A549 (cell line): ENCODE data around the gene TMIGD3. TPM values are rescaled to one million over a fixed set of nuclear protein-coding genes. Genes with fewer than 3 reads are reported as not detected.

Source experiments
- ATAC-seq, 2 experiments: fragments of 200-7000 bp in 1 of 2; fragments of >200 bp in 1 of 2; cut with Nextera tagmentation in 1 of 2; cut with Tn5 transposase in 1 of 2; 3 replicates each; pipeline versions ENCODE4 v1.8.0 to v1.9.1; 2018 to 2020; ENCODE audit warnings: mild to moderate bottlenecking in 1 of 2, moderate library complexity in 1 of 2
- CTCF ChIA-PET: fragments of 300-600 bp; sonication (Branson Sonifier 250); formaldehyde crosslinking; extraction: SDS; loops from one replicate; lab custom pipeline; 2021; ENCODE audit warnings: antibody characterized with exemption, inconsistent platforms; lab: Yijun Ruan, JAX
- POLR2A ChIA-PET: fragments of 350-600 bp; formaldehyde crosslinking; extraction: SDS; loops from one replicate; lab custom pipeline; 2021; ENCODE audit warnings: antibody characterized with exemption, inconsistent platforms; lab: Yijun Ruan, JAX
- DNase-seq, 2 experiments: peaks; one replicate each; pipeline versions ENCODE4 v3.0.0 to v3.0.0-alpha.2; 2011 to 2016; ENCODE audit warnings: low read depth in 1 of 2, low spot score in 1 of 2
- FAIRE-seq: peaks from 2 replicates; lab custom pipeline; 2011; peaks lifted over from hg19 to GRCh38; lab: Jason Lieb, UNC
- H3K27ac ChIP-seq, 2 experiments: fragments of >200 bp; sonication (Bioruptor Twin); formaldehyde crosslinking; 3 replicates each; pipeline ENCODE4 v1.5.1; 2016 to 2017
- H3K4me1 ChIP-seq: fragments of >200 bp; sonication (Bioruptor Twin); formaldehyde crosslinking; 3 replicates; pipeline ENCODE4 v1.6.1; 2016
- H3K4me2 ChIP-seq: fragments of >200 bp; sonication (Bioruptor Twin); formaldehyde crosslinking; 3 replicates; pipeline ENCODE4 v1.6.1; 2016
- H3K4me3 ChIP-seq: fragments of >200 bp; sonication (Bioruptor Twin); formaldehyde crosslinking; 3 replicates; pipeline ENCODE4 v1.5.1; 2016
- H3K9me3 ChIP-seq: fragments of >200 bp; sonication (Bioruptor Twin); formaldehyde crosslinking; 3 replicates; pipeline ENCODE4 v1.6.1; 2016
- CBX2 ChIP-seq: fragments of 200-600 bp; sonication (generic); IDR thresholded peaks from 2 replicates; pipeline ENCODE4 v1.6.1; 2016; ENCODE audit warnings: low read depth, mild to moderate bottlenecking, borderline replicate concordance
- CBX8 ChIP-seq: fragments of 200-600 bp; sonication (generic); IDR thresholded peaks from 2 replicates; pipeline ENCODE4 v1.6.1; 2016
- CEBPB ChIP-seq, 2 experiments: fragments of >200 bp in 1 of 2; sonication (Bioruptor Twin) in 1 of 2; formaldehyde crosslinking in 1 of 2; IDR thresholded peaks; 2 replicates each; pipeline ENCODE4 v1.6.1; 2012 to 2016
- EHMT2 ChIP-seq: fragments of 200-600 bp; sonication (generic); IDR thresholded peaks from 2 replicates; pipeline ENCODE4 v1.6.1; 2016; ENCODE audit warnings: antibody characterized with exemption, low read depth, mild to moderate bottlenecking, moderate library complexity
- GATA3 ChIP-seq: IDR thresholded peaks from 2 replicates; pipeline ENCODE4 v1.6.1; 2012; ENCODE audit warnings: borderline replicate concordance
- HOXB5 ChIP-seq: fragments of 250-450 bp; sonication (Bioruptor Pico); IDR thresholded peaks from 2 replicates; pipeline ENCODE4 v1.5.0; 2020; ENCODE audit warnings: mild to moderate bottlenecking, moderate library complexity
- JUN ChIP-seq, 2 experiments: fragments of >200 bp; sonication (Bioruptor Twin); formaldehyde crosslinking; IDR thresholded peaks; 2 replicates in 1 of 2; 3 replicates in 1 of 2; pipeline ENCODE4 v1.6.1; 2016 to 2017
- JUNB ChIP-seq: fragments of >200 bp; sonication (Bioruptor Twin); formaldehyde crosslinking; IDR thresholded peaks from 2 replicates; pipeline ENCODE4 v1.6.1; 2016
- MYC ChIP-seq: IDR thresholded peaks from 2 replicates; pipeline ENCODE4 v1.6.1; 2012; ENCODE audit warnings: mild to moderate bottlenecking, inconsistent platforms, low read length, improper control_type of control experiment, borderline replicate concordance
- NPAS2 ChIP-seq: fragments of 250-450 bp; sonication (Bioruptor Pico); IDR thresholded peaks from 2 replicates; pipeline ENCODE4 v1.8.0; 2022; ENCODE audit warnings: mild to moderate bottlenecking, moderate library complexity, borderline replicate concordance
- PHF8 ChIP-seq: fragments of 200-600 bp; sonication (generic); IDR thresholded peaks from 2 replicates; pipeline ENCODE4 v1.6.1; 2016; ENCODE audit warnings: low read depth, mild to moderate bottlenecking, antibody characterized with exemption, moderate library complexity, borderline replicate concordance
- POLR2AphosphoS2 ChIP-seq: conservative IDR thresholded peaks from 2 replicates; pipeline ENCODE4 v1.6.1; 2012; ENCODE audit warnings: low read length, improper control_type of control experiment, inconsistent platforms
- RAD21 ChIP-seq, 2 experiments: fragments of >200 bp in 1 of 2; sonication (Bioruptor Twin) in 1 of 2; formaldehyde crosslinking in 1 of 2; IDR thresholded peaks in 1 of 2; conservative IDR thresholded peaks in 1 of 2; 2 replicates in 1 of 2; 3 replicates in 1 of 2; pipeline ENCODE4 v1.6.1; 2012 to 2018; ENCODE audit warnings: inconsistent platforms in 1 of 2
- RARB ChIP-seq: fragments of 250-450 bp; sonication (Bioruptor Pico); IDR thresholded peaks from 2 replicates; pipeline ENCODE4 v1.8.0; 2021; ENCODE audit warnings: mild to moderate bottlenecking, moderate library complexity
- RFX5 ChIP-seq: fragments of 450-650 bp; IDR thresholded peaks from 2 replicates; pipeline ENCODE4 v1.7.1; 2014; ENCODE audit warnings: antibody characterized with exemption, mild to moderate bottlenecking, moderate library complexity
- RNF2 ChIP-seq: fragments of 200-600 bp; sonication (generic); IDR thresholded peaks from 2 replicates; pipeline ENCODE4 v1.6.1; 2016; ENCODE audit warnings: low read depth, mild to moderate bottlenecking, antibody characterized with exemption, moderate library complexity, borderline replicate concordance
- ZC3H11A ChIP-seq: fragments of 450-650 bp; IDR thresholded peaks from 2 replicates; pipeline ENCODE4 v1.6.1; 2014; ENCODE audit warnings: antibody characterized with exemption, mild to moderate bottlenecking
- ZFP36 ChIP-seq: fragments of 450-650 bp; IDR thresholded peaks from 2 replicates; pipeline ENCODE4 v1.6.1; 2014; ENCODE audit warnings: borderline replicate concordance; ENCODE audit not compliant: partially characterized antibody
- WGBS: methylation state at CpG from one replicate; pipeline ENCODE4 v1.1.6; 2017; ENCODE audit errors: missing lambda C conversion rate; 5-methylcytosine and 5-hydroxymethylcytosine counted together
- polyA plus RNA-seq, 4 experiments: library from polyadenylated mRNA; depleted of rRNA in 3 of 4; stranded (reverse); fragments of >200 nt; fragmentation: RNase III in 1 of 4; extraction: RNeasy Plus Mini Kit Qiagen cat#74134 plus additional on column Dnase treatment in 1 of 4; gene quantifications; 2 replicates in 3 of 4; 3 replicates in 1 of 4; pipeline ENCODE4 v1.2.3, GENCODE V29; 2011 to 2017
- TF ChIP-seq, protein P1 (sequence below): IDR thresholded peaks from 2 replicates; pipeline ENCODE4 v1.6.1; 2012; ENCODE audit warnings: low read depth, borderline replicate concordance
- TF ChIP-seq, protein P2 (sequence below): fragments of 450-650 bp; IDR thresholded peaks from 2 replicates; pipeline ENCODE4 v1.6.1; 2014; ENCODE audit warnings: antibody characterized with exemption
- TF ChIP-seq, protein P3 (sequence below): fragments of 250-450 bp; sonication (Bioruptor Pico); IDR thresholded peaks from 2 replicates; pipeline ENCODE4 v1.5.0; 2020; ENCODE audit warnings: low read depth, mild to moderate bottlenecking, moderate library complexity
- TF ChIP-seq, protein P4 (sequence below): fragments of 250-450 bp; sonication (Bioruptor Pico); IDR thresholded peaks from 2 replicates; pipeline ENCODE4 v1.5.0; 2021; ENCODE audit warnings: mild to moderate bottlenecking, moderate library complexity, borderline replicate concordance
- TF ChIP-seq, protein P5 (sequence below): IDR thresholded peaks from 2 replicates; pipeline ENCODE4 v1.6.1; 2012
- TF ChIP-seq, protein P6 (sequence below): IDR thresholded peaks from 2 replicates; pipeline ENCODE4 v1.6.1; 2012
- TF ChIP-seq, protein P7 (sequence below): fragments of 200-600 bp; sonication (generic); IDR thresholded peaks from 2 replicates; pipeline ENCODE4 v1.6.1; 2016; ENCODE audit warnings: antibody characterized with exemption, mild to moderate bottlenecking, moderate library complexity

Gene TMIGD3
- polyA plus RNA-seq, 2 of the 4 experiments (the other 2 are of a cell fraction): not detected

DNA sequence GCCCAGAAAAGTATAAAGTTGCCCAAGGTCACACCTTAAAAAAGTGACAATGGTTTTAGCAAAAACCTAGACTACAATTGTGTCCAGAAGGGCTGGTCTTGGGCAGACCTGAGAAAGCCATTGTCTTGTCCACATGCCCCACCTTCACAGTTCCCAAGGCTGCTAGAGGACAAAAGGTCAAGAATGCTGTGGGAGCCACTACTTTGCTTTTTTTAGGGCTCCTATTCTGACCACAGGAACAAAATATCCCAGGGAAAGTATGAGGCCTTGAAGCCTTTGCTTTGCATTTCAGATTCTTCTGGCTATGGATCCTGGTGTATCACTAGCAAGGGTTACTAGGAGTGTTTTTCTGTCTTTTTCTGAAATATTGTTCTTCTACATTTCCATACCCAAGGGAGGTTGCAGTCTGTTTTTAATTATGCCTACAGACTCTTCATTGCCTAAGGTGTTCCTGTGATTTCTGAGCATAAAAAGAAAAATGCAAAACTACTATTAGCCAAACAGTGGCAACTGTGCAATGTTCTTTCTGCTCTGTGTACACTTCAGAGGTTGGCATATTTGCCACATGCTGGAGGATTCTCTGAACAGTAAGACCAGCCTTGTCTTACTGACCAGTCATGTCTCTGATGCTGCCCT is 18.9 kb downstream of the TMIGD3 start:
- DNase-seq (no peak), ATAC-seq (no peak), FAIRE-seq (no peak)
- CTCF ChIA-PET: interaction anchor here (0.6 to 1.1 kb wide), 2 partner anchors 16 to 111 kb away, joined by 3 read pairs; no protein-coding TSS in a partner anchor
- TF ChIP-seq RAD21 (conservative IDR thresholded peaks at IDR 0.05 in 1 of 2, IDR thresholded peaks at IDR 0.05 in 1 of 2): no peak
- TF ChIP-seq, protein P1, sequence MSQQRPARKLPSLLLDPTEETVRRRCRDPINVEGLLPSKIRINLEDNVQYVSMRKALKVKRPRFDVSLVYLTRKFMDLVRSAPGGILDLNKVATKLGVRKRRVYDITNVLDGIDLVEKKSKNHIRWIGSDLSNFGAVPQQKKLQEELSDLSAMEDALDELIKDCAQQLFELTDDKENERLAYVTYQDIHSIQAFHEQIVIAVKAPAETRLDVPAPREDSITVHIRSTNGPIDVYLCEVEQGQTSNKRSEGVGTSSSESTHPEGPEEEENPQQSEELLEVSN: no peak
- no peak for TF ChIP-seq CEBPB (IDR thresholded peaks at IDR 0.05)
- TF ChIP-seq, protein P2, sequence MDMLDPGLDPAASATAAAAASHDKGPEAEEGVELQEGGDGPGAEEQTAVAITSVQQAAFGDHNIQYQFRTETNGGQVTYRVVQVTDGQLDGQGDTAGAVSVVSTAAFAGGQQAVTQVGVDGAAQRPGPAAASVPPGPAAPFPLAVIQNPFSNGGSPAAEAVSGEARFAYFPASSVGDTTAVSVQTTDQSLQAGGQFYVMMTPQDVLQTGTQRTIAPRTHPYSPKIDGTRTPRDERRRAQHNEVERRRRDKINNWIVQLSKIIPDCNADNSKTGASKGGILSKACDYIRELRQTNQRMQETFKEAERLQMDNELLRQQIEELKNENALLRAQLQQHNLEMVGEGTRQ: no peak
- TF ChIP-seq EHMT2: no peak
- TF ChIP-seq JUNB: no peak
- TF ChIP-seq RFX5: no peak
- TF ChIP-seq, protein P3, sequence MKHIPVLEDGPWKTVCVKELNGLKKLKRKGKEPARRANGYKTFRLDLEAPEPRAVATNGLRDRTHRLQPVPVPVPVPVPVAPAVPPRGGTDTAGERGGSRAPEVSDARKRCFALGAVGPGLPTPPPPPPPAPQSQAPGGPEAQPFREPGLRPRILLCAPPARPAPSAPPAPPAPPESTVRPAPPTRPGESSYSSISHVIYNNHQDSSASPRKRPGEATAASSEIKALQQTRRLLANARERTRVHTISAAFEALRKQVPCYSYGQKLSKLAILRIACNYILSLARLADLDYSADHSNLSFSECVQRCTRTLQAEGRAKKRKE (CRISPR knock-in tag): no peak
- TF ChIP-seq ZC3H11A: no peak
- TF ChIP-seq CBX2: no peak
- no peak for TF ChIP-seq PHF8
- TF ChIP-seq RNF2: no peak
- no peak for TF ChIP-seq JUN (IDR thresholded peaks at IDR 0.05)
- TF ChIP-seq RARB: no peak
- TF ChIP-seq NPAS2: no peak
- no peak for TF ChIP-seq HOXB5 (CRISPR knock-in tag)
- H3K4me1 ChIP-seq: no peaks in the 10 kb centered on the region
- no peak overlapping the region for H3K4me3 ChIP-seq
- H3K4me2 ChIP-seq: no peak overlapping the region
- H3K27ac ChIP-seq: no peak overlapping the region
- POLR2A ChIA-PET: no interaction called here
- H3K9me3 ChIP-seq: no peaks in the 10 kb centered on the region

DNA sequence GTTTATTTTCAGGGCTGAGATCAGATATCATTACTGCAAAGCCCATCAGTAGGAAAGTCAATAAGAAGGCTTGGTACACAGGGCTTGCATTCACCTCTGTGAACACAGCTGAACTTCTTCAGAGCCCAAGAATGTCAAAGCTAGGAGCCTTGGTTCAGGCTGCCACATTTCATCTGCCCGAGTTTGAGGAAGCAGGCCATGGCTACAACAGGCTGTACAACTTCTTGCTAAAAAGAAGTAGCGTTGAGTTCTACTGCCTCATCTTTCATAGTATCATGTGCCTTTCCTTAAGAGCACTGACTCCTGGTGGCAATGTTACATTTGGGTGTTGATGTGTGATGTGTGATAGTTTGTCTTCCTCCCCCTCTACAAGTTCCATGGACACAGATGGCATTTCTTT is 19.6 kb downstream of the TMIGD3 start:
- H3K27ac ChIP-seq: no peak overlapping the region
- WGBS: 44% methylated on average over 2 of the region's 2 CpGs
- H3K9me3 ChIP-seq: no peaks in the 10 kb centered on the region
- no peak overlapping the region for H3K4me3 ChIP-seq
- DNase-seq (no peak), ATAC-seq (no peak), FAIRE-seq (no peak)
- no peaks in the 10 kb centered on the region for H3K4me1 ChIP-seq
- no peak overlapping the region for H3K4me2 ChIP-seq
- ChIA-PET POLR2A (no interaction called here), CTCF (interaction anchor here (0.6 kb wide), 1 partner anchor 112 kb away, joined by 3 read pairs; no protein-coding TSS in a partner anchor)
- TF ChIP-seq POLR2AphosphoS2 (no peak), MYC (no peak), RFX5 (no peak), ZC3H11A (no peak), CEBPB (IDR thresholded peaks at IDR 0.05) (no peak), NPAS2 (no peak), RNF2 (no peak), HOXB5 (CRISPR knock-in tag) (no peak), GATA3 (no peak), CBX2 (no peak), CBX8 (no peak), ZFP36 (no peak)
- TF ChIP-seq, protein P3 (CRISPR knock-in tag): no peak
- TF ChIP-seq, protein P4, sequence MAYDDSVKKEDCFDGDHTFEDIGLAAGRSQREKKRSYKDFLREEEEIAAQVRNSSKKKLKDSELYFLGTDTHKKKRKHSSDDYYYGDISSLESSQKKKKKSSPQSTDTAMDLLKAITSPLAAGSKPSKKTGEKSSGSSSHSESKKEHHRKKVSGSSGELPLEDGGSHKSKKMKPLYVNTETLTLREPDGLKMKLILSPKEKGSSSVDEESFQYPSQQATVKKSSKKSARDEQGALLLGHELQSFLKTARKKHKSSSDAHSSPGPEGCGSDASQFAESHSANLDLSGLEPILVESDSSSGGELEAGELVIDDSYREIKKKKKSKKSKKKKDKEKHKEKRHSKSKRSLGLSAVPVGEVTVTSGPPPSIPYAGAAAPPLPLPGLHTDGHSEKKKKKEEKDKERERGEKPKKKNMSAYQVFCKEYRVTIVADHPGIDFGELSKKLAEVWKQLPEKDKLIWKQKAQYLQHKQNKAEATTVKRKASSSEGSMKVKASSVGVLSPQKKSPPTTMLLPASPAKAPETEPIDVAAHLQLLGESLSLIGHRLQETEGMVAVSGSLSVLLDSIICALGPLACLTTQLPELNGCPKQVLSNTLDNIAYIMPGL: no peak
- TF ChIP-seq, protein P5, sequence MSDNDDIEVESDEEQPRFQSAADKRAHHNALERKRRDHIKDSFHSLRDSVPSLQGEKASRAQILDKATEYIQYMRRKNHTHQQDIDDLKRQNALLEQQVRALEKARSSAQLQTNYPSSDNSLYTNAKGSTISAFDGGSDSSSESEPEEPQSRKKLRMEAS: no peak
- TF ChIP-seq, protein P6, sequence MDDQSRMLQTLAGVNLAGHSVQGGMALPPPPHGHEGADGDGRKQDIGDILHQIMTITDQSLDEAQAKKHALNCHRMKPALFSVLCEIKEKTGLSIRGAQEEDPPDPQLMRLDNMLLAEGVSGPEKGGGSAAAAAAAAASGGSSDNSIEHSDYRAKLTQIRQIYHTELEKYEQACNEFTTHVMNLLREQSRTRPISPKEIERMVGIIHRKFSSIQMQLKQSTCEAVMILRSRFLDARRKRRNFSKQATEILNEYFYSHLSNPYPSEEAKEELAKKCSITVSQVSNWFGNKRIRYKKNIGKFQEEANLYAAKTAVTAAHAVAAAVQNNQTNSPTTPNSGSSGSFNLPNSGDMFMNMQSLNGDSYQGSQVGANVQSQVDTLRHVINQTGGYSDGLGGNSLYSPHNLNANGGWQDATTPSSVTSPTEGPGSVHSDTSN: no peak
- TF ChIP-seq, protein P7, sequence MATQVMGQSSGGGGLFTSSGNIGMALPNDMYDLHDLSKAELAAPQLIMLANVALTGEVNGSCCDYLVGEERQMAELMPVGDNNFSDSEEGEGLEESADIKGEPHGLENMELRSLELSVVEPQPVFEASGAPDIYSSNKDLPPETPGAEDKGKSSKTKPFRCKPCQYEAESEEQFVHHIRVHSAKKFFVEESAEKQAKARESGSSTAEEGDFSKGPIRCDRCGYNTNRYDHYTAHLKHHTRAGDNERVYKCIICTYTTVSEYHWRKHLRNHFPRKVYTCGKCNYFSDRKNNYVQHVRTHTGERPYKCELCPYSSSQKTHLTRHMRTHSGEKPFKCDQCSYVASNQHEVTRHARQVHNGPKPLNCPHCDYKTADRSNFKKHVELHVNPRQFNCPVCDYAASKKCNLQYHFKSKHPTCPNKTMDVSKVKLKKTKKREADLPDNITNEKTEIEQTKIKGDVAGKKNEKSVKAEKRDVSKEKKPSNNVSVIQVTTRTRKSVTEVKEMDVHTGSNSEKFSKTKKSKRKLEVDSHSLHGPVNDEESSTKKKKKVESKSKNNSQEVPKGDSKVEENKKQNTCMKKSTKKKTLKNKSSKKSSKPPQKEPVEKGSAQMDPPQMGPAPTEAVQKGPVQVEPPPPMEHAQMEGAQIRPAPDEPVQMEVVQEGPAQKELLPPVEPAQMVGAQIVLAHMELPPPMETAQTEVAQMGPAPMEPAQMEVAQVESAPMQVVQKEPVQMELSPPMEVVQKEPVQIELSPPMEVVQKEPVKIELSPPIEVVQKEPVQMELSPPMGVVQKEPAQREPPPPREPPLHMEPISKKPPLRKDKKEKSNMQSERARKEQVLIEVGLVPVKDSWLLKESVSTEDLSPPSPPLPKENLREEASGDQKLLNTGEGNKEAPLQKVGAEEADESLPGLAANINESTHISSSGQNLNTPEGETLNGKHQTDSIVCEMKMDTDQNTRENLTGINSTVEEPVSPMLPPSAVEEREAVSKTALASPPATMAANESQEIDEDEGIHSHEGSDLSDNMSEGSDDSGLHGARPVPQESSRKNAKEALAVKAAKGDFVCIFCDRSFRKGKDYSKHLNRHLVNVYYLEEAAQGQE: no peak
